Hematopoietic multipotent progenitor cell treated with erythropoietin and hydrocortisone succinate and interleukin-3 and kit ligand, for 6 days (in vitro differentiated cells): ENCODE measurements around the gene HCFC1R1.

Experiments used
- DNase-seq: peaks from one replicate; pipeline ENCODE4 v3.0.0-alpha.2; 2015

The HCFC1R1 gene

DNA sequence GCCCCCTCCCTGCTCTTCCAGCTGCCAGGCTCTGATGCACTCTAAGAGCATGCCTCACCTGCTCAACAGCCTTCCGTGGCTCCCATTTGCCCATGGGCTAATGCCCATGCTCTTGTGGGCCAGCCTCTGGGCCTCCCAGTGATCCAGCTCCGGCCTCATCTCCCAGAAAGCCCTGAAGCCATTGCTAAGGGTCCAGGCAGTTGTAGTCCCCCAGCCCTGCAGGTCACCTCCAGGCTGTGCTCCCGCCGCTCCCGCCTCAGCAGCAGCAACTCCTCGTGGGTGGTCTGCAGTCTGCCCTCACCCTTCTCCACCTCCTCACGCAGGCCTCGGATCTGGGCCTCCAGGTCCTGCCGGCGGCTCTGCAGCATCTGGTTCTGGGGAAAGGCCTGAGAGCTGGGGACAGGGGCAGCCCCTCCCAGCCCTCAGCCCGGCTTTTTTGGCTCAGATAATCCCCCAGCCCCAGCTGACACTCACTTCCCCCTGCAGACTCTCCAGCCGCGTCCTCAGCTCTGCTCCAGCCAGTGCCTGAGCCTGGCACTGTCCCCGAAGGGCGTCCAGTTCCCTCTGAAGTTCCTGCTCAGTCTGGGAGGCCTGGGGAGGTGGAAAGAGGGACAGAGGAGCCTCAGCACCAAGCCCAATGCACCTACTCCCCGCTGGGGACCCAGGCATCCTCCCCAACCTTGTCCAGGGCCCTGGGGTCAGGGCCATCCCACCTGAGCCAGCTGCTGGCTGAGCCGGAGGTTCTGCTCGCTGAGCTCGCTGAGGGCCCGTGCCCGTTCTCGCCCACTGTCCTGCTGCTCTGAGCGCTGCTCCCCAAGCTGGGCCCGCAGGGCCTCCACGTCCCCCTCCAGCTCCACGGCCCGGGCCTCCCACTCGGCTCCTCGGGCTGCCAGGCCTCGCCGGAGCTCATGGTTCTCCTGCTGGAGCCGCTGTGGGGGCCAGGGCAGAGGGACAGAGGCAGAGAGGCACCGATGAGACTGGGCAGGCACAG lies 6.8 kb upstream of the HCFC1R1 start:
- no peak for DNase-seq

DNA sequence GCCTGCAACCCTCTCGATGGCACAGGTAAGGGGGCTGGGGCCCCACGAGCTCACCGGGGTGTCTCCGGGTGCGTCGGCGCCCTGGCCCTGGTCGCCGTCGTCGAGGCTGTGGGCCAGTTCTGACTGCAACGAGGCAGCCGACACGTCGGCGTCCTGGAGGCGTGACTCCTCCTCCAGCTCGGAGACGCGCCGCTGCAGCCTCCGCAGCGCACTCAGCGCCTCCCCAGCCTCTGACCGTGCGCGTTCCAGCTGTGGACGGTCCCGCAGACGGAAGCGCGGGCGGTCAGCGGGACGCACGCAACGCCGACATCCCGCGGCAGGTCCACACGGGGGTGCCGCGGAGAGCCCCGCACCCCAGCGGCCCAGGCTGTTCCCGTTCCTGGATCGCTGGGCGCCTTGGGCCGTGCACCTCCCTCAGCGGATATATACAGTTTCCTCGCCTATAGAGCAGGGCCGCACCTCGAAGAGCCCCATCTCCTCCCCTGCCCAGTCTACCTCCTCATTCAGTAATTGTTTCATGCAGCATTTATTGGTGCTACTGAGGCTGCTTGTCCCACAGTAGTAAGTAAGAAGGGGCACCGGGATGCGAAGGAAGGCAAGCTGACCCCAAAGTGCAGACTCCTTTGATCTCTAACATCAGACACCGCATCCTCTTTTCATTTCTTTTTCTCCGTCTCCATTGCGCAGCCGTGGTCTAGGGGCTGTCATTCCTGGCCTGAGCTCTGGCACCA lies 5.9 kb upstream of the HCFC1R1 start:
- DNase-seq = peak; percentile 52

DNA sequence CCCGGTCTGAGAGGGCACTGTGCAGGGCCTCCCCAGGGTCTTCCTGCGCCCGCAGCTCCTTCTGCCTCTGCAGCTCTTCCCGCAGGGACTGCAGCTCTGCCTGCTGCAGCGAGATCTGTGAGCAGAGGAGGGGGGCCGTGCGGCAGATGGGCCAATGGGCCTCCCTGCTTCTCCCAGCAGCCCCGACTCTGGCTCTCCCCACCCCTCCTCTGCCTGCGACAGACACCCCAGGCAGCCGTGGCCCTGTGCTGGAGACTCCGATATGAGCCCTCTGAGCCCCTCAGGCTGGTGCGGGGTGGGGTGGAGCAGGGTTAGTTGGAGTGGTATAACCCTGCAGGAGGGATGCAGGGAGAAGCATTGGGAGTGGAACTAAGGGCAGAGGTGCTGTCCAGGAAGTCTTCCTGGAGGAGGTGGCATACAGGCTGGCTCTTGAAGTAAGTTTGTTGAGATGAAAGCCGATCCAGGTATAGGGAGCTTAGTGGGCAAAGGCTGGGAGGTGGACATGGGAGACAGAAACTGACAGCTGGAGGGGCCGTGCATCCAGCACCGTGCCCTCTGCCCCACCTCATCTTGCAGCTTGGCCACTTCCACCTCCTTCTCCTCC lies 5.1 kb upstream of the HCFC1R1 start:
- no peak for DNase-seq

GRCh38 chr16:3027983-3028715 lies 4.4 kb upstream of the HCFC1R1 start:
- DNase-seq = peak; percentile 90

GRCh38 chr16:3027489-3027795 lies 3.7 kb upstream of the HCFC1R1 start:
- no peak for DNase-seq

DNA sequence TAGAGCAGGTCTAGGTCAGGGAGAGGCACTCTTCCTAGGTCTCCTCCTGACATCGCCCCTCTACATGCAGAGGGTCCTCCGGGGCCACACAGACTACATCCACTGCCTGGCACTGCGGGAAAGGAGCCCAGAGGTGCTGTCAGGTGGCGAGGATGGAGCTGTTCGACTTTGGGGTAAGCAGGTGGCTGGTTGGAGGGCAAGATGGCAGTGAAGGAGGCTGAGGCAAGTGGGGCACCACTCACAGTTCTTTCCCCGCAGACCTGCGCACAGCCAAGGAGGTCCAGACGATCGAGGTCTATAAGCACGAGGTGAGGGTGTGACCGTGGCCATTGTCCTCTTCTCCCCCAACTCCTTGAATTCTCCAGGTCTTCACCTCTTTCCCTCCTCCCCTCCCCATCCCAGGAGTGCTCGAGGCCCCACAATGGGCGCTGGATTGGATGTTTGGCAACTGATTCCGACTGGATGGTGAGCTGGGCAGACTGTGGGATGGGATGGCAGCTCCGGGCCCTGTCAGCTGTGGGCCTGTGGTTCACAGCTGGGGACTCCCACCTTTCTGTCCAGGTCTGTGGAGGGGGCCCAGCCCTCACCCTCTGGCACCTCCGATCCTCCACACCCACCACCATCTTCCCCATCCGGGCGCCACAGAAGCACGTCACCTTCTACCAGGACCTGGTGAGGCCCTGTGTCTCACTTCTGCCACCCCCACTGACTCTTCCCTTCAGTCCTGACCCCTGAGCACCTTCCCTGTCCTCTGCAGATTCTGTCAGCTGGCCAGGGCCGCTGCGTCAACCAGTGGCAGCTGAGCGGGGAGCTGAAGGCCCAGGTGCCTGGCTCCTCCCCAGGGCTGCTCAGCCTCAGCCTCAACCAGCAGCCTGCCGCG lies 3.1 kb upstream of the HCFC1R1 start:
- DNase-seq = no peak

DNA sequence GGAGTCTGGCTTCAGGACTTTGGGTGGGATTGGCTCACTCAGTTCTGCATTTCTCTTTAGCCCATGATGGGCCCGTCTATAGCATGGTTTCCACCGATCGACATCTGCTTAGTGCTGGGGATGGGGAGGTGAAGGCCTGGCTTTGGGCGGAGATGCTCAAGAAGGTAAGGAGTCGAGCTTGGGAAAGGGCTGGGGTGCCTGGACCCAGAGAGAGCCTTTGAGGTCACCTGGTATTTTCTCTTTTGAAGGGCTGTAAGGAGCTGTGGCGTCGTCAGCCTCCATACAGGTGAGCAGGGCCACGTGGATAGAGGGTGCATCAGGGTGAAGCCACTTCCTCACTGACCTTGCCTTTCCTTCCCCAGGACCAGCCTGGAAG lies 2.2 kb upstream of the HCFC1R1 start:
- no peak for DNase-seq

- DNase-seq = no peak
Observed at GRCh38 chr16:3025032-3026002, 1.6 kb upstream of the HCFC1R1 start.

- DNase-seq = peak; percentile 78
Observed at GRCh38 chr16:3023415-3023668, 400 bp downstream of the HCFC1R1 start.

DNA sequence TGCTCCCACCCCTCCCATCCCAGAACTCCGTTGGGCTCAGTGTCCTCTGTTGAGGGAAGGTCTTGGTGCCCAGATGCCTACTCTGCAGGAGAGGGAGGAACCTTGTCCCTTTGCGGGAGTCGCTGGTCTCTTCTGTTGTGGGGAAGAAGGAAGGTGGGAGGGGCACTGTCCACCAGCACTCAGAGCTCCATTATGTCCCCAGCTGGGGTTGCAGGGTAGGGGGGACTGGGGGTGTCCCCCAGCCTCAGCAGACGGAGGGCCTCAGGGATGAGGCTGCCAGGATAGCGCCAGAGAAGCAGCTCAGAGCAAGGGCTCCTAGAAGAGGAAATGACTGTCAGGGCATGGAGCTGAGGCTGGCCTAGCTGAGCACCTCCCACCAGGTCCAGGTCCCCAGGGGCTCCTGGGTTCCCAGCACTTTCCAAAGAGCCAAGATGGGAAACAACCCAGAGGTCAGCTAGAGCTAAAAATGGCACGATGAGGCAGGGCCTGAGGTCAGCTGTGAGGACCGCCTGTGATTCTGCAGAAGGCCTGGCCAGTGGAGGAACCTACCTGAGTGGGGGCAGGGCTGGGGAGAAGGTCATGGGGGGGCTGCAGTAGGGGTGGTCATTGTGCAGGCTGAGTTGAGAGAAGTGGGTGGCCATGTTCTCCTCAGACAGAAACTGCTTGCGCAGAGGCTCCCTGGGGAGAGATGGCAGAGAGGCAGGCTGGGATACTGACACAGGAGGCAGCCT lies 893 bp downstream of the HCFC1R1 start:
- no peak for DNase-seq

DNA sequence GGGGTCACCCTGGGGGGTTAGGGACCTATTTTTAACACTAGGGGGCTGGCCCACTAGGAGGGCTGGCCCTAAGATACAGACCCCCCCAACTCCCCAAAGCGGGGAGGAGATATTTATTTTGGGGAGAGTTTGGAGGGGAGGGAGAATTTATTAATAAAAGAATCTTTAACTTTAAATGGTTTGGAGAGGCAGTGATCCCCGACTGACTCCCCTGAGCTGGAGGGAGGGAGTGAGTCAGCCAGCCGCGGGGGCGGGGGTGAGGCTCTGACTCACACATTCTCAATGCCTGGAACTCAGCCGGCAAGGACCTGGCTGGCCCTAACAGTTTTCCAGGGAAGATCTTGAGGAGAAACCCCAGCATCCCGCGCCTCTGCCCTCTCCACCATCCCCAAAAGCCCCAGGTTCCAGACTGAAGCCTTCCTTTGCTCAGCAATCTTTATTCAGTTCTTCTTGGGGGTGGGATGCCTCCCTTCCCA lies 1.5 kb downstream of the HCFC1R1 start:
- DNase-seq = peak; percentile 86

- DNase-seq = peak; percentile 93
Observed at GRCh38 chr16:3021449-3022207, 2.1 kb downstream of the HCFC1R1 start.

- peak; percentile 61 for DNase-seq
Observed at GRCh38 chr16:3020604-3021448, 2.9 kb downstream of the HCFC1R1 start.

GRCh38 chr16:3020247-3020603 lies 3.5 kb downstream of the HCFC1R1 start, which contains the start of gene TNFRSF12A:
TSS of gene TNFRSF12A (plus strand) at chr16:3020368. CDS start at chr16:3020398, 30 bp downstream.
- DNase-seq = peak; percentile 90

DNA sequence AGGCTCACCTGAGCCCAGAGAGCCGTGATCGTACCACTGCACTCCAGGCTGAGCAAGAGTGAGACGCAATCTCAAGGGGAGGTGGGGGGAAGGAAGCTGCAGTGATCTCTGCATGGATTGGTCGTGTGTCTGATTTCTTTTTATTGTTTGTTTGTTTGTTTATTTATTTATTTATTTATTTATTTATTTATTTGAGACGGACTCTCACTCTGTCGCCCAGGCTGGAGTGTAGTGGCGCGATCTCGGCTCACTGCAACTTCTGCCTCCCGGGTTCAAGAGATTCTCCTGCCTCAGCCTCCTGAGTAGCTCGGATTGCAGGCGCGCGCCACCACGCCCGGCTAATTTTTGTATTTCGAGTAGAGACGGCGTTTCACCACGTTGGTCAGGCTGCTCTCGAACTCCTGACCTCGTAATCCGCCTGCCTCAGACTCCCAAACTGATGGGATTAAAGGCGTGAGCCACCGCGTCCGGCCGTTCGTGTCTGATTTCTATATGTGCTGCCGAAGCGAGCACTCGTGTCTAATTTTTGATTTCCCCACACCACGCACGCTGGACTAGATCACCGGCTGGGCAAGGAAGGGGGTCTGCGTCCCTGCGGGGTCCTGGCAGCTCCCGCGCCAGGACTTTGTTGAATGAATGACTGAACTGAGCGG lies 4.0 kb downstream of the HCFC1R1 start:
- DNase-seq = no peak

DNA sequence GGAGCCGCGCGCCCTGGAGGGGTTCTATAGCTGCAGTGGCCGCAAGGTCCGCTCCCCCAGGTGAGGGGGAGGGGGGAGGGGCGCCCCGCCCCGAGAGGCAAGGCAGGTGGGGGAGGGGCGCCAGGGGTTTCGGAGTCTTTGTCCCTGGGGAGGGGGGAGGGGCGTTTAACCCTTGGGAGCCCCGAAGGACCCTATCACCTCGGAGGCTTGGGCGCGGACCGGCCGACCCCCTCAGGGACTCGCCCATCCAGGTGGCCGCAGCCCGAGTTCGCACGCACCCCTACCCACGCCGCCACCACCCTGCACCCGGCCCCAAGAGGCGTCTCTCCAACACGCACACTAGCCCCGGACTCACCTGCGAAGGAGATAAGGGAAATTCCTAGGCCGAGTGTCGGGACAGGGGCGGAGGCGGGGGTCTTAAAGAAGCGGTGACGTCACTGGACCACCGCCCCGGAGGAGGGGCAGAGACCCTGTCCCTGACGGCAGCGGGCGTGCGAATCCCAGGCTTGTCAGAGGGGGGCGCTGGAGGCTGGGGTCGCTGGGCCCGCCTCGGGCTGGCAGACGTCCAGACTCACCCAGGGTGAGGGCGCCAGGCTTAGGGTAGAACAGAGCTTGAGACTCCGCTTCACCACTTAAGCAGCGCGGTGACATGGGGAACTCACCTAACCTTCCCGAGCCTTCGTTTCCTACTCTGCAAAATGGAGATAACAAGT lies 5.8 kb downstream of the HCFC1R1 start, which contains the start of gene CLDN6:
Gene CLDN6, minus strand, starts transcription at position 390 of the 713 bp plus-strand sequence. CDS start 2,162 bp downstream, outside the sequence.
- peak; percentile 76 for DNase-seq

DNA sequence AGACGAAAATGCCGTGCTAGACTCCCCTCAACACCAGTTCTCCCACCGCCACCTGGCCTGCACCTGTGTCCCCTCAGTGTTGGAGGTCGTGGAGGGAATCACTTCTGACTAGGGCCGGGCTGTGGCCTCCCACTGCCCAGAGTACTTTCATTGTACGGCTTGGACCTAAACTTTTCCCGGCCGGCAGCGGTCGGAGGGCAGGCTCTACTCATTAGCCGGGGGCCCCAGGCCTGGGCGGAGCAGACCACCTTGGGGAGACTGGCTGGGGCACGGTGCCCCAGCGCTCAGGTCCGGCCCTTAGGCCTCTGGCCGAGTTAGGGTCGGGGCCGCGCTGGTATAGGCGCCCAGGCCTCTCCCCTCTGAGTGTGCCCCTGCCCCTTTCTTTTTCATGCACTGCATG lies 6.4 kb downstream of the HCFC1R1 start:
- no peak for DNase-seq
